Fibroblast of skin of right biceps (primary cell): ENCODE data around the gene ACVR1B.

Source experiments
- DNase-seq: peaks from one replicate; pipeline ENCODE4 v3.0.0-alpha.2; 2013

The ACVR1B gene

DNA sequence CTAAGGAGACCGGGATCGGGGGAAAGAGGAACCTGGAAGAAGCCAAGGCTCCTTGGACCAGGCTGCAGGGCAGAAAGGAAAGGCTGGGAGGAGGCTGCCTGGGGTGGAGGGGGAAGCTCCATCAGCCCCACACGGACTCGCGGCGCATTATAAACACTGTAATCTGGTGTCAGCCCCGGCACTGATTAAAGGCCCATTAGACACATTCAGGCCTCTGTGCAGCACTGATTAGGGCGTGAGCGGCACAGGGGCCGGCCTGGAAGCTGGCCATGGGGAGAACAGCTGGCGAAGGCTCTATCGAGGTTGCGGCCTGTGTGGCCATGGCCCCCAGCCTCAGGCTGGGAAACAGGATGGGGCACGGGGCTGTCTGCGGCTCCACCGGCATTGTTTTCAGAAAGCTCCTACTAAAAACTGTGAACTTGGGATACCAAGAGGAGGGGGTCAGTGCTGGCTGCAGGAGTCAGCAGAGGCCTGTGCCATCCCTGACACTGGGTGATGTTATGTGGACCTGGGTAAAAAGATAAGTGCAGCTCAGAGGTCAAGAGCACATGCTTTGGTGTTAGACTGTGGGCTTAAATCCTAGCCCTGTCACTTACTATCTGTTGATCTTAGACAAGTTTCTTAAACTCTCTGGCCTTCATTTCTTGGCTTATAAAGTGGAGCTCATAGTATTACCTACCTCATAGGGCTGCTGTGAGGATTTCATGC, 33.6 kb upstream of the ACVR1B start:
- no peak for DNase-seq

GRCh38 chr12:51920046-51920445, 31.5 kb upstream of the ACVR1B start:
- no peak for DNase-seq

GRCh38 chr12:51921017-51921725, 30.3 kb upstream of the ACVR1B start:
- DNase-seq: no peak

DNA sequence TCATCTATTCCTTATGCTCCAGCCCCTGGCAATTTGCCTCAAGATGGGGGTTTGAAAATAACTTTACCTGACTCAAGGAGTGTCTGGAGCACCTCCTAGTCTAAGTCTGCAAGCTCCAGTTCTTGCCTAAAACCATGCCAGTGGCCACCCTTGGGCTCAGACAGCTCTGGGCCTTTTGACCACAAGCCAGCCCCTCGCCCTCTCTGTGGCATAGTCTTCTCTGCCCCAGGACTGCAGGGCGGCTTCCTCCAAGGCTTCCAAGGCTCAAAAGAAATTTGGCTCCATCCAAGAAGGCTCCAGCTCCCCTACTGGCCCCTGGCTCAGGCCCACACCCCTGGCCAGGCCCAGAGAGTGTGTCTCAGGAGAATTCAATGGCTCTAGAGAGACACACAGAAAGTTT, 29.4 kb upstream of the ACVR1B start:
- DNase-seq: no peak

- peak; percentile 75 for DNase-seq
Observed at GRCh38 chr12:51922762-51923505, 28.6 kb upstream of the ACVR1B start.

- peak; percentile 27 for DNase-seq
Observed at GRCh38 chr12:51923506-51924365, 27.8 kb upstream of the ACVR1B start.

- DNase-seq: no peak
Observed at GRCh38 chr12:51924551-51925319, 26.8 kb upstream of the ACVR1B start.

DNA sequence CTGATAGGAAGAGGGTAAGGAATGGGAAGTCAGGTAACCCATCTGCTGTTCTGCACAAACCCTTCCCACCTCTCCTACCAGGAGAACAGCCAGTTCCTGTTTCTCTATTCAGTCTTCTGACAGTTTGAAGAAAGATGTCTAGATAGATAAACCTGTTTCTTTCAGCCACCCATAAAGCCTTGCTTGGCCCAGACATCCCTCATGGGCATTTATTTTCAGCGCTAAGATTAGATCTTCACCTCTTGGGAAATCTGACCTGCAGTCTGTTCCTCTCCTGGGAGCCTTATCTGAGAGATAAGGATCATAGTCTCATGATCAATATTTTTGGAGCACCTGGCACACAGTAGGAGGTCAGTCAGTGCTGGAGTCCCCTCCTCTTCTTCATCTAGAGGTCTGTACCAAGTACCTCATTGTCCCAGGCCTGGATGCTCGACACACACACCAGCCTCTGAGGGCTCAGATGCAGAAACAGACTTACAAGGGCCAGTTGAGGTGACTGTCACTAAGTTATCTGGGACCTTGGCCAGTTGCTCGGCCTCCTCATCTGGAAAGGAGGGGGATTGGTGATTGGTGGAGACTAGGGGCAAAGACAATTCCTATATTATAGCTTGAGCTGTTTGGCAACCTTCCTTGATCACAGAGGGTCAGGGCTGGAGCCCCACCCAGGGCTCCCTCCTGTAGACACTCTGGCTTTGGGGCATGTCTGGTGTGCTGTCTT, 26.0 kb upstream of the ACVR1B start:
- no peak for DNase-seq

DNA sequence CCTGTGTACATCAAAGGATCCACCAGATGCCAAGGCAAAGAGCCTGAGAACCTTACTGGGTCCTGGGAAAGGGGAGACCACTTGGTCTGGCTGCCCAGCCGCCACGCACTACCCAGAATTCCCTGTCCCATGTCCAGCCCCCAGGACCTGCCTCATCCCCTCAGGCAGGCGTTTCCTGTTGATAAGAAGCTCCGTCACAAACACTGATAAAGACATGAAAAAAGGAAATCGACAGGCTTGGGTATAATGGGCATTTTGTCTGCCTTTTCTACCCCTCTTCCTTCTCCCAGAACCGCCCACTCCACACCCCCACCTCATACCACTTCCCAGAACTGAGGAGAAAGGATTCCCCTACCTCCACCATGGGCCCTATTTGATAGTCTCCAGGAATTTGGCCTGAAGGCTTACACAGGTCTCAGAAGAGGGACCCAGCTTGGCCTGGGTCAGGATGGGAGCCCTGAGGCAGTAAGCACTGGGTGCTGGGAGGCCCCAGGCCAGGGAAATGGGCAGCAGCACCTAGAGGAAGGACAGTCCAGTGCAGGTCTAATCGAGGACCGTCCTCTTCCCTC, 25.4 kb upstream of the ACVR1B start:
- no peak for DNase-seq

GRCh38 chr12:51926718-51927117, 24.8 kb upstream of the ACVR1B start:
- DNase-seq: no peak

DNA sequence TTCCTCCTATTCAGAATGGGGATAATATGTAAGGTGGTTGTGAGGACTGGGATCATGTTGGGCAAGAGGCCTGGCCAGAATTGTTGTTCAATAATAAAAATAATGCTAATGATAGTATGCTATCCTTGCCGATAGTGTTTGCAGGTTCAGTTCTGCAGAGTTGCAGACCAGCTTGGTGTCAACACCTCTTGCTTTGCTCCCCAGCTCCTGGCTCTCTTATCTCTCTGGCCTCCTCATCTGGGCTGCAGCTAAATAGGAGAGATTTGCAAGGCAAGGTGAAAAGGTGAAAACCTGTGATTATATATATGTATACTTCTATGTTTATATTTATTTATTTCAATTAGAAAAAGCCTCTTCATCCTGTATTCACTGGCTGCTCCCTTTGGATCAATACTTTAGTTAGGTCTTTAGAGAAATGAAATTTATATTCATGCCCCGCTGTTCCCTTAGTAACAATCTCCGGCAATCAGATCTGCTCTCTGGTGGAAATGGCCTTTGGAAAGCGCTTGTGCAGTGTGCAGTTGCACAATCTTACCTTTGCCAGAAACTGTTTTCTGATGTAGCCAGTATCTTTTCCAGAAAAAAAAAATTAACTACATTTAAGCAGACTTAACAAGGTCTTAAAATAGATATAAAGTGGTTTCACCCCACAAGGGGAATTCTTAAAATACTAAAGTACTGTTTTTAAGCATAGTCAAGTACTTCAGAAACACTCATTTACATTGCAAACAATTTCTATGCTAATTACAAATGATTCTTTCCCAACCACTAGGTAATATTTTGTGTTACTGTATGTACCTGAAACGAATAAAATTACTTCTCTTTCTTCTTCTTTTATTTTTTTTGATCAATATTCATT, 19.1 kb upstream of the ACVR1B start:
- no peak for DNase-seq

GRCh38 chr12:51934080-51934479, 17.4 kb upstream of the ACVR1B start:
- no peak for DNase-seq

GRCh38 chr12:51937926-51938325, 13.6 kb upstream of the ACVR1B start:
- no peak for DNase-seq

- DNase-seq: no peak
Observed at GRCh38 chr12:51938726-51939125, 12.8 kb upstream of the ACVR1B start.

GRCh38 chr12:51941011-51941581, 10.4 kb upstream of the ACVR1B start:
- DNase-seq: peak; percentile 38

DNA sequence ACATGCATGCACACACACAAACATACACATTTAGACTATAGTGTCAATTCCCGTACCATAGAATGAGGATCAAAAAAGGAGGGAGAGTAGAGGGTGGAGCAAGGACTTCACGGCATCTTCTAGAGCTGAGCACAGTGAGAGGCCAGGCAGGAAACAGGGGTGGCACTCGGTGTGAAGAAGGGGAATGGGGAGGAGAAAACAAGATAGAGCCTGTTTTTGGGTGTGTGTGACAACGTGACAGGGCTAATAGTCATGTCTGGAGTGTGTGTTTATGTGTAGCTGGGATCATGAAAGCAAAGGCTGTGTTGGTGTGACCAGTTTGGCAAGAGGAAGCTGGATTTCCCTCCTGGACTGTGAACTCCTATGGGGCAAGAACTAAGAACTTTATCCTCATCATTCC, 9.9 kb upstream of the ACVR1B start:
- DNase-seq: no peak

DNA sequence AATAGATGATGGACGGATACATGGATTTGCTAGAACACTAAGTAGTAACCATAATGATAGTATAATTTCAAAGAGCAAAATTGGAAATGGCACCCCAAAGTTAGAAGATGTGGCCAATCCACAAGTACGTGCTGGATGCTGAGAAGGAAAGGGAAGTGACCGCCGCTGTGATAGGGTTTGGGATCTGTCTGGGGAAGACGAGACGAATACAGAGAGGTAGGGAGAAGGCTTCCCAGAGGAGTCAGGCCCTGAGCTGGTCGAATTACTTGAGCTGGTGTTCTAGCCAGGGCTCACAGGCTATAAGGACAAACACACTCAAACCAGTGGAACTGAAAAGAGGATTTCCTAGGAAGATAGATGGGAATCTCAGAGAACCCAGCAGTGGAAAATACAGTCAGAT, 9.4 kb upstream of the ACVR1B start:
- no peak for DNase-seq

DNA sequence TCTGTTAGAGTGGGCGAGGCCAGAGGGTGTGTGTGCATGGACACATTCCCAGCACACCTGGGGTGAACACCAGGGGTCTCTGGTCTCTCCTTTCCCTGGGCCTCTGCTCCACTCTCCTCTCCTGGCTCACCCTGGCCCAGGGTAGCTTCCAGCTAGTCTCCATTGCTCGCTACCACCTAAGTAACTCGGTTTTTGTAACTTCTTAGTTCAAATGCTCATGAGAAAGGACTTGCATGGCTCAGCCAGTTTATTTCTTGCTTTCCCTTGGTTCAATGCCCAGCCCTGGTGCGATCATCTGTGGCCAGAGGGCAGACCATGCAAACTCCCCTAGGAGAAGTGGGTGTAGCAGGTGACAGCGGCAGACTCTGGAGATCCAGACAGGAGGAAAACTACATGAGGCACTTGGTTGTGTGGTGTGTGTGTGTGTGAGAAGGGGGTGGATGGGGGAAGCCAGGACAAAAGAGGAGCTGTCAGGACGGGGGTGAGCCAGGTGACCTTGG, 8.9 kb upstream of the ACVR1B start:
- no peak for DNase-seq

- DNase-seq: no peak
Observed at GRCh38 chr12:51943346-51943745, 8.2 kb upstream of the ACVR1B start.
